Thyroid gland (tissue), 4 donors: ENCODE data around the gene CD48. TPM values are rescaled to one million over a fixed set of nuclear protein-coding genes. Genes with fewer than 3 reads are reported as not detected.
"Not testable (repeated sequence)": the region's sequence is repeated elsewhere in the genome, so short reads cannot be mapped to it uniquely, and the experiment has no call there.

Experiments
- DNase-seq, 2 donors: peaks; one replicate each; pipeline ENCODE4 v3.0.0-alpha.2; 2019
- H3K27ac ChIP-seq, 3 donors: fragments of 200-600 bp; sonication (generic); 1 replicate in 2 of 3; 2 replicates in 1 of 3; pipeline ENCODE4 v1.5.1; 2016 to 2019; ENCODE audit warnings: mild to moderate bottlenecking in 1 of 3, moderate library complexity in 1 of 3
- H3K27me3 ChIP-seq: fragments of 200-600 bp; sonication (generic); one replicate; pipeline ENCODE4 v1.5.1; 2019
- H3K36me3 ChIP-seq, 2 donors: fragments of 200-600 bp; sonication (generic); one replicate each; pipeline ENCODE4 v1.5.1; 2016 to 2019
- H3K4me1 ChIP-seq, 2 donors: fragments of 200-600 bp; sonication (generic); one replicate each; pipeline ENCODE4 v1.5.1; 2017 to 2019
- H3K4me3 ChIP-seq, 3 donors: fragments of 200-600 bp; sonication (generic); replicated peaks in 1 of 3; 1 replicate in 2 of 3; 2 replicates in 1 of 3; pipeline ENCODE4 v1.5.1; 2016; ENCODE audit warnings: mild to moderate bottlenecking in 1 of 3
- H3K9me3 ChIP-seq: fragments of 200-600 bp; sonication (generic); one replicate; pipeline ENCODE4 v1.5.1; 2017
- CTCF ChIP-seq, 6 experiments: fragments of 200-600 bp in 3 of 6; fragments of 450-650 bp in 3 of 6; sonication (generic) in 3 of 6; IDR thresholded peaks; one replicate each; pipeline ENCODE4 v1.5.1; 2016 to 2019; ENCODE audit warnings: antibody characterized with exemption in 6 of 6, mild to moderate bottlenecking in 2 of 6, inconsistent platforms in 1 of 6, moderate library complexity in 1 of 6
- POLR2A ChIP-seq, 2 donors: fragments of 450-650 bp; IDR thresholded peaks; one replicate each; pipeline ENCODE4 v1.6.1; 2017; ENCODE audit warnings: antibody characterized with exemption in 2 of 2, mild to moderate bottlenecking in 2 of 2, moderate library complexity in 1 of 2
- WGBS, 2 donors: methylation state at CpG; one replicate each; pipeline ENCODE4 v1.1.5; 2017; 5-methylcytosine and 5-hydroxymethylcytosine counted together
- intact Hi-C: fragments of 100-400 bp; cut with DNase I; formaldehyde crosslinking; loops from one replicate; pipeline ENCODE4 v1.15.1; 2023
- total RNA-seq, 4 donors: library from RNA; depleted of rRNA; stranded (reverse); fragments of >200 nt; gene quantifications; one replicate each; pipeline ENCODE4 v1.2.3, GENCODE V29; 2016

CD48 gene
- total RNA-seq, 4 donors from 2014 or later: 3.5 to 13.6 (median 4.8) TPM

DNA sequence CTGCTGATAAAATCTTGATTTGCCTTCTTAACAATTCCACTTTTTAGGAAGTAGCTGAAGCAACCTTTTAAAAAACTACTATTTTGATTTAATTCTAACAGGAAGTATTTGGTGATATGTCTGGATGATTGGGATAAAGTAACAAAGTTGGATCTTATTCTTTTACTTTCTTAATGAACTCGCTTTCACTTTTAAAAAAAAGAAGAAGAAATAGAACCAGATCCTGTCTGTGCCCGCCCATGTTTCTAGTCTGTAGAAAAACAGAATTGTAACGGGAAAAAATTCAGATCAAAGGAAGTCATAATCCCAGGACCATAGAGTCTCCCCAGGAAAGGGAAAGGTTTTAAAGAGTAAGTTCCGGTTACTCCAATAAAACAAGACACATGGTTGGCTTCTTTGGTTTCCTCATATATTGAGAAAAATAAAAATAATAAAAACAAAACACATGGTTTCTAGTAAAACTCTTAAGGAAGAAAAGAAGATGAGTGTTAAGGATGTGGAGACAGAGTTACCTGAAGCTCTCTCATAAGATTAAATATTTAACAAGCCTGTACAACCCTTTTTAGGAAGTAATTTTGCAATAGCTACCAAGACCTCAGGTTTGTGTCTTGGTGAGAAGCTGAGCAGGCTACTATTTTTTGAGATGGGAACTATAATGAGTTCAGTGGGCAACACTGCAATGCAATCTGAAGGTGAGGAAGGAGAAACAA is 4.9 kb downstream of the CD48 start:
- intact Hi-C loops: no loop called here
- Histone ChIP-seq H3K36me3 (no peaks in the 10 kb centered on the region), H3K9me3 (no peaks in the 10 kb centered on the region), H3K4me3 (no peak overlapping the region), H3K4me1 (no peaks in the 10 kb centered on the region), H3K27ac (no peak overlapping the region), H3K27me3 (no peaks in the 10 kb centered on the region)
- WGBS, 2 donors: 56 to 63% methylated on average over 4 of the region's 4 CpGs
- TF ChIP-seq CTCF (IDR thresholded peaks at IDR 0.05) (no peak), POLR2A (IDR thresholded peaks at IDR 0.05) (no peak)
- DNase-seq: no peak

DNA sequence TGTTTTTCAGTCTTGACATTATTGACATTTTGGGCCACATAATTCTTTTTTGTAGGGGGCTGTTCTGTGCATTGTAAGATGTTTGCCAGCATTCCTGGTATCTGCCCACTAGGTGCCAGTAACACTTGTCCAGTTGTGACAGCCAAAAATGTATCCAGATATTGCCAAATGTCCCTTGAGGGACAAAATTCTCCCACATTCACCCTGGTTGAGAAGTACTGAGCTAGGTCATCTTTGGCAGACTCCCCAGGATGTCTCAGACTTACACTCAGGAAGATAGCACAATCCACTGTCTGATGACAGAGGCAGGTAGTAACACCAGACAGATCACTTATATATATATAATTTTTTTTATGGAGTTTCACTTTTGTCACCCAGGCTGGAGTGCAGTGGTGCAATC is 5.9 kb downstream of the CD48 start:
- TF ChIP-seq CTCF (IDR thresholded peaks at IDR 0.05): no peak
- TF ChIP-seq POLR2A (IDR thresholded peaks at IDR 0.05): no peak
- no peak overlapping the region for H3K4me3 ChIP-seq
- no peaks in the 10 kb centered on the region for H3K36me3 ChIP-seq
- no peaks in the 10 kb centered on the region for H3K9me3 ChIP-seq
- DNase-seq: no peak
- H3K4me1 ChIP-seq: no peaks in the 10 kb centered on the region
- no peaks in the 10 kb centered on the region for H3K27me3 ChIP-seq
- no peak overlapping the region for H3K27ac ChIP-seq
- intact Hi-C loops: no loop called here

DNA sequence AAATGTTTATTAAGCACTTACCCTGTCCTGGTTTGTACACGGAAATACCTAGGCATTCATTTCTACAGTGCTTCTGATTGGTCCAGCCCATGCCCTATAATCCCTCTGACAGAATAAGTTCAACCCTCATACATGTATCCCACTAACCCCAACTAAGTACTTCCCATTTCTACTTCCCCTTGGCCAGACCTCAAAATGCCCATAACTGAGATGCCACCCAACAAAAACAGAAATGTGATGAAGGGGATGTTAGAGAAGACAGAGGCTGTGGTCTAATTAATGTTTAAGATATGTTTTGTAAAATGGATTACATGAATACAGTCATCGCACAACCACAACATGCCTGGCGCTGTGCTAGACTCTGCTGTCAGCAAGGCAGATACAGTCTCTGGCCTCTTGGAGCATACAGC is 6.4 kb downstream of the CD48 start:
- intact Hi-C loops: not testable (repeated sequence)
- 84 to 85% methylated on average over 3 of the region's 3 CpGs for WGBS, 2 donors

DNA sequence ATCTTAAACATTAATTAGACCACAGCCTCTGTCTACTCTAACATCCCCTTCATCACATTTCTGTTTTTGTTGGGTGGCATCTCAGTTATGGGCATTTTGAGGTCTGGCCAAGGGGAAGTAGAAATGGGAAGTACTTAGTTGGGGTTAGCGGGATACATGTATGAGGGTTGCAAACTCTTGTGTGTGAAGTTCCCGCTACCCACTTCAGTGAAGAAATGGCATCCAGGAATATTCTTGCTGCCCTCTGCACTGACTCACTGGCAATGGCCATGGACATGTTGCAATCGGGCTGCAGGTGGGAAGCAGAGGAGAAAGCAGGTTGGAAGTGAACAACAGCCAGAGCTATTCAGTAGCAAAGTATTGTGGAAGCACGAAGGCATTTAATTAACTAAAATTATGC is 7.4 kb downstream of the CD48 start:
- Histone ChIP-seq H3K9me3 (no peaks in the 10 kb centered on the region), H3K4me1 (no peaks in the 10 kb centered on the region), H3K4me3 (no peak overlapping the region), H3K27ac (no peak overlapping the region), H3K27me3 (no peaks in the 10 kb centered on the region), H3K36me3 (no peaks in the 10 kb centered on the region)
- DNase-seq: no peak
- intact Hi-C loops: no loop called here
- WGBS, 2 donors: 77 to 82% methylated on average over 4 of the region's 4 CpGs
- no peak for TF ChIP-seq CTCF (IDR thresholded peaks at IDR 0.05)
- no peak for TF ChIP-seq POLR2A (IDR thresholded peaks at IDR 0.05)

More for the DNA sequence above, 6.4 kb downstream of the CD48 start:
- H3K27me3 ChIP-seq, H3K4me3 ChIP-seq, H3K27ac ChIP-seq, H3K9me3 ChIP-seq, H3K4me1 ChIP-seq, DNase-seq, H3K36me3 ChIP-seq: not testable (repeated sequence)

GRCh38 chr1:160702100-160702499 is 9.5 kb downstream of the CD48 start:
- Histone ChIP-seq H3K4me1 (no peaks in the 10 kb centered on the region), H3K27me3 (no peaks in the 10 kb centered on the region), H3K36me3 (no peaks in the 10 kb centered on the region), H3K27ac (no peak overlapping the region), H3K9me3 (no peaks in the 10 kb centered on the region), H3K4me3 (no peak overlapping the region)
- intact Hi-C loops: no loop called here
- no peak for DNase-seq
- TF ChIP-seq CTCF (IDR thresholded peaks at IDR 0.05) (no peak), POLR2A (IDR thresholded peaks at IDR 0.05) (no peak)
- 84 to 88% methylated on average over 5 of the region's 5 CpGs for WGBS, 2 donors

GRCh38 chr1:160692390-160692789 is 19.2 kb downstream of the CD48 start:
- WGBS, 2 donors: 92% methylated on average over 10 of the region's 10 CpGs
- DNase-seq, H3K36me3 ChIP-seq, H3K4me3 ChIP-seq, H3K9me3 ChIP-seq, H3K4me1 ChIP-seq, H3K27me3 ChIP-seq, H3K27ac ChIP-seq, intact Hi-C loops: not testable (repeated sequence)
